ENCODE data around the gene CLK1.

CLK1 gene

DNA sequence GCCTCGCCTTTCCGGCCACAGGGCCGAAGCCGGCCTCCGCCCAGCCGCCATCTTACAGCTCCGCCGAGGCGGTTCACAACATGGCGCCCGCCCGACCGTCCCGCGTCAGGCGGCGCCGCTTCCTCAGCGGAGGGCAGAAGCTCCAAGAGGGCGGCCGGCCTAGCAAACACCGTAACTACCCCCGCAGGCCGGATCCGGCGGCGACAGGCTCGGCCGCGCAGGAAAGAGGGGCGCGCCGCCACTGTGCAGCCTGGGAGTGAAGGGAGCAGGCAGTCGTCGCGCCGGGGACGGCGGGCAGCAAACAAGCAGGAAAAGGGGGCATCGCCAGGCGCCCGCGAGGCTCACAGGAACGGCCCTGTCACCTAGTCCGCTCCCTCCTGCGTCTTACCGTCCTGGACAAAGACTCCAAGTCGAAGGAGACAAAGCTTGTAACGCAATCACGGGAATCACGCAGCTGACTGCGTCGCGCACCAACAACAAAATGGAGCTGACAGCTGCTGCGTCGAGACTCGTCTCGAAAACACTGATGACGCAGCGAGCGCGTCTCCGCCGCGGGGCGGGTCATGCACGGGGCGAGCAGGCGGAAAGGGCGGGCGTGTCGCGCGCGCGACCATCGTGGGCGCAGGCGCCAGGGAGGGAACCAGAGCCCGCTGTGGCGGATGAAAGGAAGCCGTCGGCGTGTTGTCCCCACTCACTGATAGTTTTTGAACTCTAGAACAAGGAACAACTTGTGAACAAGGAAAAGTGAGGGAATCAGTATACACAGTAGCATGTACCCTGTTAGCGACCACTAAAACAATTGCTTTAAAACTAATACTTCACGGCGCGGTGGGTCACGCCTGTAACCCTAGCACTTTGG lies at the start of gene CLK1:
Gene CLK1, minus strand, starts transcription at position 483 of the 859 bp plus-strand sequence. CDS start 2,796 bp downstream, outside the sequence.
- peaks cover 50% of the 10 kb centered on the region for H3K79me2 ChIP-seq (ENCODE audit: insufficient read depth, low read length)

DNA sequence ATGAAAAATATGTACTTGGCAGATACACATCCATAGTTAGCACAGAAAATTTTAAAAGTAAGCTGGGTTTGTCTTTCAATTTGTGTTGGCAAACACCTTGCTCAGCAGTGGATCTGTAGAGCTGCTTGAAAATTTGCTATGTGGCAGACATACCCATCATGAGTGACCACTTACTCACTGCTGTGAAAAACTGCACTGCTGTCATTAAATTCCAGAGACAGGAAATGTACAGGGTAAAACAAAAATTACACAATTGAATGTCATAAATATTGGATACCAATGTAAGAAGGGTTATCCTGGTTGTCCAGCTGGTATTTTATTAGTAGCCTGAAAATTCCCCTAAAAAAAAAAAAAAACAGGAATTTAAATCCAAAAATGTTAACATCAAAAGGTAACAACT lies 49.2 kb upstream of the CLK1 start:
- Histone ChIP-seq H3K9me2 (replicated peaks; ENCODE audit: insufficient read depth, low read length) (no peaks in the 10 kb centered on the region), H3K9me3 (ENCODE audit: insufficient read depth, low read length) (no peaks in the 10 kb centered on the region), H3K79me2 (ENCODE audit: insufficient read depth, low read length) (no peaks in the 10 kb centered on the region), H3K36me3 (ENCODE audit: low read length) (peaks cover 42% of the 10 kb centered on the region), H2AFZ (ENCODE audit: low read depth, low read length, severe bottlenecking) (no peak overlapping the region), H3K4me3 (ENCODE audit: insufficient read depth, low read length, poor library complexity, severe bottlenecking) (no peak overlapping the region), H4K20me1 (ENCODE audit: low read depth, low read length) (no peaks in the 10 kb centered on the region), H3K27me3 (ENCODE audit: low read length) (no peaks in the 10 kb centered on the region), H3K9ac (ENCODE audit: low read length) (no peak overlapping the region), H3K4me2 (ENCODE audit: low read depth, low read length, poor library complexity, severe bottlenecking) (no peak overlapping the region), H3F3A (ENCODE audit: insufficient read depth) (peaks cover 15% of the 10 kb centered on the region; the same call in 1 of the 2 replicates), H3K27ac (ENCODE audit: low read depth, low read length) (no peak overlapping the region)
- no peak for TF ChIP-seq EZH2phosphoT487 (conservative IDR thresholded peaks at IDR 0.05; ENCODE audit: low read length)
- TF ChIP-seq, protein P1, sequence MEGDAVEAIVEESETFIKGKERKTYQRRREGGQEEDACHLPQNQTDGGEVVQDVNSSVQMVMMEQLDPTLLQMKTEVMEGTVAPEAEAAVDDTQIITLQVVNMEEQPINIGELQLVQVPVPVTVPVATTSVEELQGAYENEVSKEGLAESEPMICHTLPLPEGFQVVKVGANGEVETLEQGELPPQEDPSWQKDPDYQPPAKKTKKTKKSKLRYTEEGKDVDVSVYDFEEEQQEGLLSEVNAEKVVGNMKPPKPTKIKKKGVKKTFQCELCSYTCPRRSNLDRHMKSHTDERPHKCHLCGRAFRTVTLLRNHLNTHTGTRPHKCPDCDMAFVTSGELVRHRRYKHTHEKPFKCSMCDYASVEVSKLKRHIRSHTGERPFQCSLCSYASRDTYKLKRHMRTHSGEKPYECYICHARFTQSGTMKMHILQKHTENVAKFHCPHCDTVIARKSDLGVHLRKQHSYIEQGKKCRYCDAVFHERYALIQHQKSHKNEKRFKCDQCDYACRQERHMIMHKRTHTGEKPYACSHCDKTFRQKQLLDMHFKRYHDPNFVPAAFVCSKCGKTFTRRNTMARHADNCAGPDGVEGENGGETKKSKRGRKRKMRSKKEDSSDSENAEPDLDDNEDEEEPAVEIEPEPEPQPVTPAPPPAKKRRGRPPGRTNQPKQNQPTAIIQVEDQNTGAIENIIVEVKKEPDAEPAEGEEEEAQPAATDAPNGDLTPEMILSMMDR (IDR thresholded peaks at IDR 0.05; ENCODE audit: insufficient read depth, low read length, poor library complexity, severe bottlenecking) = no peak

More for the DNA sequence above, at the start of gene CLK1:
- Histone ChIP-seq H3K9me3 (ENCODE audit: insufficient read depth, low read length) (no peaks in the 10 kb centered on the region), H3K4me2 (ENCODE audit: low read depth, low read length, poor library complexity, severe bottlenecking) (peak within 1 kb of the TSS; percentile 89), H2AFZ (ENCODE audit: low read depth, low read length, severe bottlenecking) (peak within 1 kb of the TSS; percentile 57), H4K20me1 (ENCODE audit: low read depth, low read length) (peaks cover 28% of the 10 kb centered on the region), H3F3A (ENCODE audit: insufficient read depth) (peaks cover 15% of the 10 kb centered on the region), H3K9ac (ENCODE audit: low read length) (peak within 1 kb of the TSS; percentile 97), H3K27ac (ENCODE audit: low read depth, low read length) (peak within 1 kb of the TSS; percentile 86), H3K36me3 (ENCODE audit: low read length) (peaks cover 30% of the 10 kb centered on the region), H3K9me2 (replicated peaks; ENCODE audit: insufficient read depth, low read length) (no peaks in the 10 kb centered on the region), H3K4me3 (ENCODE audit: insufficient read depth, low read length, poor library complexity, severe bottlenecking) (peak within 1 kb of the TSS; percentile 89), H3K27me3 (ENCODE audit: low read length) (no peaks in the 10 kb centered on the region)
- no peak for TF ChIP-seq EZH2phosphoT487 (conservative IDR thresholded peaks at IDR 0.05; ENCODE audit: low read length)
- TF ChIP-seq, protein P1 (IDR thresholded peaks at IDR 0.05; ENCODE audit: insufficient read depth, low read length, poor library complexity, severe bottlenecking) = no peak

DNA sequence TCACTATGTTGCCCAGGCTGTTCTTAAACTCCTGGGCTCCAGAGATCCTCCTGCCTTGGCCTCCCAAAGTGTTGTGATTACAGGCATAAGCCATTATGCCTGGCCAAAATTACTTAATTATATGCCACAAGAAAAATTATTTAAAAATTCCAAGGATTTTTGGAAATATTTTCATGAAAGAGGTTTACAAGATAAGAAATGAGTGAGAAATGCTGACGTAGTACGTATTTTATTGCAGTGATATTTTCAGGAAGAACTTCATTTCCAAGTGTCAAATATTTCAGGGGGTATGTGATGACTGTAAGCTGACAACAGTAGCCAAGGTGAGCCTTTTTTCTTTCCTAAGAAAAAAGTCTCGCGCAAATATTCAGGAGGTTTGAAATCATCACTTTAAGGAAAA lies 45.5 kb upstream of the CLK1 start:
- Histone ChIP-seq H3K9me3 (ENCODE audit: insufficient read depth, low read length) (no peaks in the 10 kb centered on the region), H3K27me3 (ENCODE audit: low read length) (no peaks in the 10 kb centered on the region), H3F3A (ENCODE audit: insufficient read depth) (peaks cover 15% of the 10 kb centered on the region; the same call in 1 of the 2 replicates), H3K4me2 (ENCODE audit: low read depth, low read length, poor library complexity, severe bottlenecking) (no peak overlapping the region), H3K9ac (ENCODE audit: low read length) (no peak overlapping the region), H3K9me2 (replicated peaks; ENCODE audit: insufficient read depth, low read length) (no peaks in the 10 kb centered on the region), H3K27ac (ENCODE audit: low read depth, low read length) (no peak overlapping the region), H3K4me3 (ENCODE audit: insufficient read depth, low read length, poor library complexity, severe bottlenecking) (no peak overlapping the region), H2AFZ (ENCODE audit: low read depth, low read length, severe bottlenecking) (no peak overlapping the region), H3K79me2 (ENCODE audit: insufficient read depth, low read length) (no peaks in the 10 kb centered on the region), H4K20me1 (ENCODE audit: low read depth, low read length) (no peaks in the 10 kb centered on the region), H3K36me3 (ENCODE audit: low read length) (peaks cover 35% of the 10 kb centered on the region)
- no peak for TF ChIP-seq EZH2phosphoT487 (conservative IDR thresholded peaks at IDR 0.05; ENCODE audit: low read length)
- TF ChIP-seq, protein P1 (IDR thresholded peaks at IDR 0.05; ENCODE audit: insufficient read depth, low read length, poor library complexity, severe bottlenecking) = no peak
